SU-DHL-6 (cell line): Measurements from ENCODE around the gene IDH3B.

Source experiments
- EZH2phosphoT487 ChIP-seq: fragments of 200-600 bp; sonication (generic), shearing (Covaris generic); conservative IDR thresholded peaks from 2 replicates; pipeline ENCODE4 v1.6.1; 2018; ENCODE audit warnings: mild to moderate bottlenecking, antibody characterized with exemption, low read length, moderate library complexity, mixed read lengths
- TF ChIP-seq, protein P1 (sequence below): fragments of 200-600 bp; sonication (generic); IDR thresholded peaks from one replicate; pipeline ENCODE4 v1.5.1; 2017; ENCODE audit warnings: antibody characterized with exemption, mild to moderate bottlenecking, low read length, moderate library complexity; ENCODE audit not compliant: insufficient read depth, poor library complexity, severe bottlenecking

DNA sequence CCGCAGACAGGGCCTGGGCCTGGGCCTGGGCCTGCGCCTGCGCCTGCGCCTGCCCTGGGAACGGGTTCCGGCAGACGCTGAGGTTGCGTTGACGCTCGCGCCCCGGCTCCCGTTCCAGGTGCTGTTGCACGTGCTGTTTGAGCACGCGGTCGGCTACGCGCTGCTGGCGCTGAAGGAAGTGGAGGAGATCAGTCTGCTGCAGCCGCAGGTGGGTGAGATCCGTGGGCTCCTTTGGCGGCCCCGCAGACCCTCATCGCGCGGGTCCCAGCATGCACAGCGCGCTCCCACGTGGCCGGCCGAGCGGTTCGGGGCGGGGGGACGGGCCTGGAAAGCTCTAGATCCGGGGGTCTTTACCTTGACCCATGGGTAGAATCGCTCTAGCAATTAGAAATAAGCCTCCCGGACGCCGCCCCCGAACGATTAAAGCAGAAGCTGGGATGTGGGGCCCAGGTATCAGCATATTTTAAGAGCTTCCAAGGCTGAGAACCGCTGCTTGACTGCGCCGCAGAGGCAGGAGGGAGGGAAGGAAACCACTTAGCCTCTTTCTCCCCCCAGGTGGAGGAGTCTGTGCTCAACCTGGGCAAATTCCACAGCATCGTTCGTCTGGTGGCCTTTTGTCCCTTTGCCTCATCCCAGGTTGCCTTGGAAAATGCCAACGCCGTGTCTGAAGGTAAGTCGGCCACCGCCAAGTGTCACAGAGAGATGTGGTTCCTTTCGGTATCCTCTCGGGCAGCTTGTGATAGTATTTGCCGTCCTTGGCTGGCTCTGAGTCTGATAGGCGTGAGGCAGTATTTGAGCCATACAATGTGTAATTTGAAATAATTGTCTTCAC is 11.1 kb downstream of the IDH3B start:
- TF ChIP-seq, protein P1, sequence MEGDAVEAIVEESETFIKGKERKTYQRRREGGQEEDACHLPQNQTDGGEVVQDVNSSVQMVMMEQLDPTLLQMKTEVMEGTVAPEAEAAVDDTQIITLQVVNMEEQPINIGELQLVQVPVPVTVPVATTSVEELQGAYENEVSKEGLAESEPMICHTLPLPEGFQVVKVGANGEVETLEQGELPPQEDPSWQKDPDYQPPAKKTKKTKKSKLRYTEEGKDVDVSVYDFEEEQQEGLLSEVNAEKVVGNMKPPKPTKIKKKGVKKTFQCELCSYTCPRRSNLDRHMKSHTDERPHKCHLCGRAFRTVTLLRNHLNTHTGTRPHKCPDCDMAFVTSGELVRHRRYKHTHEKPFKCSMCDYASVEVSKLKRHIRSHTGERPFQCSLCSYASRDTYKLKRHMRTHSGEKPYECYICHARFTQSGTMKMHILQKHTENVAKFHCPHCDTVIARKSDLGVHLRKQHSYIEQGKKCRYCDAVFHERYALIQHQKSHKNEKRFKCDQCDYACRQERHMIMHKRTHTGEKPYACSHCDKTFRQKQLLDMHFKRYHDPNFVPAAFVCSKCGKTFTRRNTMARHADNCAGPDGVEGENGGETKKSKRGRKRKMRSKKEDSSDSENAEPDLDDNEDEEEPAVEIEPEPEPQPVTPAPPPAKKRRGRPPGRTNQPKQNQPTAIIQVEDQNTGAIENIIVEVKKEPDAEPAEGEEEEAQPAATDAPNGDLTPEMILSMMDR = no peak
- no peak for TF ChIP-seq EZH2phosphoT487
